PFSK-1 (cell line): Measurements from ENCODE around the gene TBPL1.

Experiments used
- FOXP2 ChIP-seq: optimal IDR thresholded peaks from 2 replicates; pipeline ENCODE3; 2011; ENCODE audit warnings: borderline replicate concordance, control low read depth, inconsistent platforms; ENCODE audit not compliant: insufficient read depth; ENCODE audit errors: extremely low read length, extremely low read depth
- POLR2AphosphoS5 ChIP-seq: IDR thresholded peaks from 2 replicates; pipeline ENCODE4 v1.6.1; 2012; ENCODE audit warnings: low read depth, mild to moderate bottlenecking, control low read depth, low read length, moderate library complexity
- SIN3A ChIP-seq: IDR thresholded peaks from 2 replicates; pipeline ENCODE4 v1.6.1; 2012; ENCODE audit warnings: mild to moderate bottlenecking, low read length, moderate library complexity, borderline replicate concordance; ENCODE audit not compliant: insufficient read depth
- TAF1 ChIP-seq: IDR thresholded peaks from 2 replicates; pipeline ENCODE4 v1.6.1; 2012; ENCODE audit warnings: low read length, control low read depth, borderline replicate concordance; ENCODE audit not compliant: insufficient read depth
- TF ChIP-seq, protein P1 (sequence below), 2 experiments: IDR thresholded peaks; 2 replicates each; pipeline versions ENCODE4 v1.6.1 to v1.8.0; 2011 to 2012; ENCODE audit warnings: low read depth in 2 of 2, low read length in 2 of 2, control low read depth in 1 of 2, inconsistent platforms in 1 of 2, mild to moderate bottlenecking in 1 of 2, moderate library complexity in 1 of 2; ENCODE audit not compliant: insufficient read depth in 1 of 2

The TBPL1 gene

DNA sequence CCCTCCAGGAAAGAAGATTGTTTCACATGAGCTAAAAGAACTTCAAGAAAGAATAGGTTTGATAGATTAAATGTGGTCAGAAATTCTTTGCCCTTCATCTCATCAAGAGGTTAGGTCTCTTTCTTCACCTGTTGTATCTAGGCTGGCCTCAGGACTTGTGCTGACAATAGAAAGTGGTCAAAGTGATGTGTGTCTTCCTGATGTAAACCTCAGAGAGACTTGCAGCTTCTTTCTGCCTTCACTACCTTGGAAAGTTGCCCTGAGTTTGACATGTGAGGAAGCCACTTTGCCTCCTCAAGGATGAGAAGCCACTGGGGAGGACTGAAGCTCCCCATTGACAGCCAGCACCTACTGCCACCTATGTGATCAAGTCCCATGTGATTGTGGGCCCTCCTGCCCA lies 46.3 kb downstream of the TBPL1 start:
- TF ChIP-seq TAF1 (no peak), SIN3A (no peak), POLR2AphosphoS5 (no peak), FOXP2 (no peak)
- TF ChIP-seq, protein P1, sequence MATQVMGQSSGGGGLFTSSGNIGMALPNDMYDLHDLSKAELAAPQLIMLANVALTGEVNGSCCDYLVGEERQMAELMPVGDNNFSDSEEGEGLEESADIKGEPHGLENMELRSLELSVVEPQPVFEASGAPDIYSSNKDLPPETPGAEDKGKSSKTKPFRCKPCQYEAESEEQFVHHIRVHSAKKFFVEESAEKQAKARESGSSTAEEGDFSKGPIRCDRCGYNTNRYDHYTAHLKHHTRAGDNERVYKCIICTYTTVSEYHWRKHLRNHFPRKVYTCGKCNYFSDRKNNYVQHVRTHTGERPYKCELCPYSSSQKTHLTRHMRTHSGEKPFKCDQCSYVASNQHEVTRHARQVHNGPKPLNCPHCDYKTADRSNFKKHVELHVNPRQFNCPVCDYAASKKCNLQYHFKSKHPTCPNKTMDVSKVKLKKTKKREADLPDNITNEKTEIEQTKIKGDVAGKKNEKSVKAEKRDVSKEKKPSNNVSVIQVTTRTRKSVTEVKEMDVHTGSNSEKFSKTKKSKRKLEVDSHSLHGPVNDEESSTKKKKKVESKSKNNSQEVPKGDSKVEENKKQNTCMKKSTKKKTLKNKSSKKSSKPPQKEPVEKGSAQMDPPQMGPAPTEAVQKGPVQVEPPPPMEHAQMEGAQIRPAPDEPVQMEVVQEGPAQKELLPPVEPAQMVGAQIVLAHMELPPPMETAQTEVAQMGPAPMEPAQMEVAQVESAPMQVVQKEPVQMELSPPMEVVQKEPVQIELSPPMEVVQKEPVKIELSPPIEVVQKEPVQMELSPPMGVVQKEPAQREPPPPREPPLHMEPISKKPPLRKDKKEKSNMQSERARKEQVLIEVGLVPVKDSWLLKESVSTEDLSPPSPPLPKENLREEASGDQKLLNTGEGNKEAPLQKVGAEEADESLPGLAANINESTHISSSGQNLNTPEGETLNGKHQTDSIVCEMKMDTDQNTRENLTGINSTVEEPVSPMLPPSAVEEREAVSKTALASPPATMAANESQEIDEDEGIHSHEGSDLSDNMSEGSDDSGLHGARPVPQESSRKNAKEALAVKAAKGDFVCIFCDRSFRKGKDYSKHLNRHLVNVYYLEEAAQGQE (IDR thresholded peaks at IDR 0.05; ENCODE audit: insufficient read depth in 1 of 2, low read depth in 2 of 2, low read length in 2 of 2): no peak

DNA sequence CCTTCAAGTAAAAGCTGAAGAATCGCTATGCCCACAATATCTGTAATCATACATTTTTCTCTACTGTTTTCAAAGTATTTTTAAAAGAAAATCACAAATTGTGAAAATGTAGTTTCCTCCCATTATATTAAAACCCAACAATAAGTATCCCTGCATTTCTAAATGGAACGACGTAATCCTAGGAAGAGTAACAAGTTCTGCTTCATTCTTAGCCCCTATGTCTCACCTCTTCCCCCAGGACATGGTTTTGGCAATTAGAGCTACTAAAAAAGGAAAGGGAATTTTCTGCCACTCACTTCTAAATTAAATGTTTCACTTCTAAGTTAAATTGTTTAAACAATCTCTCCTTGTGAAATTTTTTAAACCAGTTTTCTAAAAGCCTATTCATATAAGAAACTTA lies 47.4 kb downstream of the TBPL1 start:
- TF ChIP-seq POLR2AphosphoS5 (no peak), FOXP2 (no peak), TAF1 (no peak), SIN3A (no peak)
- TF ChIP-seq, protein P1 (IDR thresholded peaks at IDR 0.05; ENCODE audit: insufficient read depth in 1 of 2, low read depth in 2 of 2, low read length in 2 of 2): no peak

DNA sequence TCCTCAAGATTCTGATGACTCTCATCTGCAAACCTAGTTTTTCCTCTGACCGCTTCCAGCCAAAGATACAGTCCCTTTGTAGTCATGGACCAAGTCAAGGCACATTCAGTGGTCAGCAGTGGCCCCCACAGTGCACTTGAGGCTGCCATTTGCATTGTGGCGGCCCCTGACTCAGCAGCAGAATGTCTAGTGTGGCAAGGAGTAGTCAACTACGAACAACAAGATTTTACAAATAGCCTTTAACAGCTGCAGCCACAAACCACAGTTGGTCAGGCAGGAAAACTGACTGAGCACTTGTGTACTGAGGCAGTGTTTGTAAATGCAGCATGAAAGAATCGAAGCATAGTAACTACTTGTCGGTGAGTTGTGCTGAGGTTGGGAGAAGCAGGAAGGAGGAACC lies 49.8 kb downstream of the TBPL1 start:
- TF ChIP-seq SIN3A (no peak), FOXP2 (no peak), POLR2AphosphoS5 (no peak), TAF1 (no peak)
- TF ChIP-seq, protein P1 (IDR thresholded peaks at IDR 0.05; ENCODE audit: insufficient read depth in 1 of 2, low read depth in 2 of 2, low read length in 2 of 2): no peak

DNA sequence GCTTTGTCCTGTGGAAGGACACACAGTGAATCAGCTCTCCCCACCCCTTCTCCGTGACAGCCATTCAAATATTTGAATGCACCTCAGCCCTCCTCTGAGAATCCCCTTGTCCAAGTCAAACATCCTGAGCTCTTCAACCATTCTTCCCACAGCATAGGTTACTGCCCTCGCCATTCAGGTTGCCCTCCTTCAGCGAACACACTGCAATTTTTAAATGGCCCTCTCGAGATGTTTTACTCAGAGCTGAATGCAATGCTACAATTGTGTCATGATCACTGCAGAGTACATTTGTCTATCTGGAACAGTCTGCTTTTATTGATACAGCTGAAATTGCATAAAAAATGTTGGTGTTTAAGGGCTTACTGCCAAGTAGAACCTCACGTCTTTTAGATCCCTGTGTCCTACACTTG lies 50.5 kb downstream of the TBPL1 start:
- TF ChIP-seq, protein P1 (IDR thresholded peaks at IDR 0.05; ENCODE audit: insufficient read depth in 1 of 2, low read depth in 2 of 2, low read length in 2 of 2): no peak
- no peak for TF ChIP-seq TAF1
- TF ChIP-seq POLR2AphosphoS5: no peak
- TF ChIP-seq SIN3A: no peak
- no peak for TF ChIP-seq FOXP2

DNA sequence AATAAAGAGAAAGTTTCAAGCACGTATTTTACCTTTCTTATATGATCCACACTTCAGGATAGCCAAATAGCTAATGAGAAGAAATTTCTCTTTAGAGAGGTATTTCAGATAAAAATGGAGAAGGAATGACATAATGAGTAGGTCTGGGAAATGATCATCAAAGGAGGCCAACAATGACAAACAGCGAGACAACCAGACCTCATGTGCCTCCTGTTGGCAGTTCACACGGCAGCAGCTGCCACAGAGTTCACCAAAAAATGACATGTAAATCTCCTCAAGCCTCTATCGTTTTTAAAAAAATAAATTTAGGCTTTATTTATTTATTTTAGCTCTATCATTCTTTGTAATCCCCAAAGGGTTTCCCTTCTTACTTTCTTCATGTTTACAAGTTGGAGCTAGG lies 51.7 kb downstream of the TBPL1 start:
- TF ChIP-seq POLR2AphosphoS5 (no peak), SIN3A (no peak), TAF1 (no peak)
- TF ChIP-seq, protein P1 (IDR thresholded peaks at IDR 0.05; ENCODE audit: insufficient read depth in 1 of 2, low read depth in 2 of 2, low read length in 2 of 2): no peak
